ENCODE results near the gene EFCAB5. TPM values are rescaled to one million over a fixed set of nuclear protein-coding genes. Genes with fewer than 3 reads are reported as not detected.
"Not testable (repeated sequence)": the region's sequence is repeated elsewhere in the genome, so short reads cannot be mapped to it uniquely, and the experiment has no call there.

Gene EFCAB5
- total RNA-seq, 1 experiment from 2014 or later: 0.16 TPM

- not testable (repeated sequence) for H3K27ac ChIP-seq; H3K4me1 ChIP-seq (replicated peaks); H3K9me3 ChIP-seq (replicated peaks); H3K36me3 ChIP-seq; H3K4me3 ChIP-seq; H3K27me3 ChIP-seq (replicated peaks); DNase-seq (ENCODE audit: low read depth in 1 of 2, low spot score in 2 of 2)
Measured at GRCh38 chr17:29957488-29957887, 16.1 kb downstream of the EFCAB5 start.

- Histone ChIP-seq H3K27ac (no peak overlapping the region), H3K9me3 (replicated peaks) (0 out of 2 replicates have a peak, but pooled peaks cover 3% of the 10 kb centered on the region), H3K4me1 (replicated peaks) (no peaks in the 10 kb centered on the region), H3K36me3 (no peaks in the 10 kb centered on the region), H3K27me3 (replicated peaks) (no peaks in the 10 kb centered on the region), H3K4me3 (no peak overlapping the region)
- no peak for DNase-seq (ENCODE audit: low read depth in 1 of 2, low spot score in 2 of 2)
Measured at GRCh38 chr17:29958947-29959657, 17.7 kb downstream of the EFCAB5 start.

GRCh38 chr17:29959658-29960337 is 18.4 kb downstream of the EFCAB5 start:
- Histone ChIP-seq H3K9me3 (replicated peaks) (no peaks in the 10 kb centered on the region), H3K27ac (no peak overlapping the region), H3K27me3 (replicated peaks) (no peaks in the 10 kb centered on the region), H3K4me1 (replicated peaks) (no peaks in the 10 kb centered on the region), H3K36me3 (no peaks in the 10 kb centered on the region), H3K4me3 (no peak overlapping the region)
- DNase-seq (ENCODE audit: low read depth in 1 of 2, low spot score in 2 of 2): no peak

GRCh38 chr17:29962656-29963055 is 21.2 kb downstream of the EFCAB5 start:
- Histone ChIP-seq H3K9me3 (replicated peaks) (no peaks in the 10 kb centered on the region), H3K4me1 (replicated peaks) (no peaks in the 10 kb centered on the region), H3K27me3 (replicated peaks) (no peaks in the 10 kb centered on the region), H3K36me3 (no peaks in the 10 kb centered on the region), H3K4me3 (no peak overlapping the region), H3K27ac (no peak overlapping the region)
- DNase-seq (ENCODE audit: low read depth in 1 of 2, low spot score in 2 of 2): no peak

- Histone ChIP-seq H3K27me3 (replicated peaks) (no peaks in the 10 kb centered on the region), H3K36me3 (no peaks in the 10 kb centered on the region), H3K4me3 (no peak overlapping the region), H3K27ac (no peak overlapping the region), H3K9me3 (replicated peaks) (no peaks in the 10 kb centered on the region), H3K4me1 (replicated peaks) (no peaks in the 10 kb centered on the region)
- no peak for DNase-seq (ENCODE audit: low read depth in 1 of 2, low spot score in 2 of 2)
Measured at GRCh38 chr17:29968271-29968670, 26.8 kb downstream of the EFCAB5 start.

- Histone ChIP-seq H3K4me3 (no peak overlapping the region), H3K9me3 (replicated peaks) (no peaks in the 10 kb centered on the region), H3K4me1 (replicated peaks) (no peaks in the 10 kb centered on the region), H3K36me3 (no peaks in the 10 kb centered on the region), H3K27me3 (replicated peaks) (no peaks in the 10 kb centered on the region), H3K27ac (no peak overlapping the region)
- DNase-seq (ENCODE audit: low read depth in 1 of 2, low spot score in 2 of 2): no peak
Measured at GRCh38 chr17:29972277-29972676, 30.8 kb downstream of the EFCAB5 start.

GRCh38 chr17:29973005-29973404 is 31.6 kb downstream of the EFCAB5 start:
- Histone ChIP-seq H3K36me3 (no peaks in the 10 kb centered on the region), H3K27ac (no peak overlapping the region), H3K9me3 (replicated peaks) (no peaks in the 10 kb centered on the region), H3K27me3 (replicated peaks) (no peaks in the 10 kb centered on the region), H3K4me1 (replicated peaks) (no peaks in the 10 kb centered on the region), H3K4me3 (no peak overlapping the region)
- DNase-seq (ENCODE audit: low read depth in 1 of 2, low spot score in 2 of 2): no peak

GRCh38 chr17:29977836-29978235 is 36.4 kb downstream of the EFCAB5 start:
- no peak for DNase-seq (ENCODE audit: low read depth in 1 of 2, low spot score in 2 of 2)

GRCh38 chr17:29980261-29980660 is 38.8 kb downstream of the EFCAB5 start:
- Histone ChIP-seq H3K36me3 (no peaks in the 10 kb centered on the region), H3K4me3 (no peak overlapping the region)
- DNase-seq (ENCODE audit: low read depth in 1 of 2, low spot score in 2 of 2): no peak

More at GRCh38 chr17:29977836-29978235, 36.4 kb downstream of the EFCAB5 start:
- no peak overlapping the region for H3K27ac ChIP-seq
- H3K36me3 ChIP-seq: no peaks in the 10 kb centered on the region
- H3K27me3 ChIP-seq (replicated peaks): 0 out of 2 replicates have a peak, but pooled peaks cover 3% of the 10 kb centered on the region
- no peaks in the 10 kb centered on the region for H3K9me3 ChIP-seq (replicated peaks)
- H3K4me1 ChIP-seq (replicated peaks): no peaks in the 10 kb centered on the region
- H3K4me3 ChIP-seq: no peak overlapping the region

GRCh38 chr17:29982991-29983653 is 41.7 kb downstream of the EFCAB5 start:
- no peak overlapping the region for H3K27ac ChIP-seq
- H3K27me3 ChIP-seq (replicated peaks): 0 out of 2 replicates have a peak, but pooled peaks cover 3% of the 10 kb centered on the region
- H3K4me1 ChIP-seq (replicated peaks): no peaks in the 10 kb centered on the region
- no peak overlapping the region for H3K4me3 ChIP-seq
- no peaks in the 10 kb centered on the region for H3K9me3 ChIP-seq (replicated peaks)
- DNase-seq (ENCODE audit: low read depth in 1 of 2, low spot score in 2 of 2): no peak
- no peaks in the 10 kb centered on the region for H3K36me3 ChIP-seq

More at GRCh38 chr17:29980261-29980660, 38.8 kb downstream of the EFCAB5 start:
- Histone ChIP-seq H3K27ac (no peak overlapping the region), H3K9me3 (replicated peaks) (no peaks in the 10 kb centered on the region), H3K27me3 (replicated peaks) (0 out of 2 replicates have a peak, but pooled peaks cover 3% of the 10 kb centered on the region), H3K4me1 (replicated peaks) (no peaks in the 10 kb centered on the region)

GRCh38 chr17:29996458-29996857 is 55.0 kb downstream of the EFCAB5 start:
- DNase-seq (ENCODE audit: low read depth in 1 of 2, low spot score in 2 of 2): no peak

GRCh38 chr17:30000001-30000754 is 58.7 kb downstream of the EFCAB5 start:
- H3K9me3 ChIP-seq (replicated peaks): no peaks in the 10 kb centered on the region
- H3K27me3 ChIP-seq (replicated peaks): no peaks in the 10 kb centered on the region
- no peak for DNase-seq (ENCODE audit: low read depth in 1 of 2, low spot score in 2 of 2)

More at GRCh38 chr17:29996458-29996857, 55.0 kb downstream of the EFCAB5 start:
- Histone ChIP-seq H3K36me3 (no peaks in the 10 kb centered on the region), H3K4me3 (no peak overlapping the region), H3K9me3 (replicated peaks) (no peaks in the 10 kb centered on the region), H3K4me1 (replicated peaks) (no peaks in the 10 kb centered on the region), H3K27me3 (replicated peaks) (no peaks in the 10 kb centered on the region), H3K27ac (no peak overlapping the region)

GRCh38 chr17:30000755-30001257 is 59.4 kb downstream of the EFCAB5 start:
- H3K36me3 ChIP-seq: no peaks in the 10 kb centered on the region
- no peak overlapping the region for H3K27ac ChIP-seq
- no peaks in the 10 kb centered on the region for H3K9me3 ChIP-seq (replicated peaks)
- no peak overlapping the region for H3K4me3 ChIP-seq
- no peaks in the 10 kb centered on the region for H3K27me3 ChIP-seq (replicated peaks)
- DNase-seq (ENCODE audit: low read depth in 1 of 2, low spot score in 2 of 2): no peak
- H3K4me1 ChIP-seq (replicated peaks): peaks cover 4% of the 10 kb centered on the region

More at GRCh38 chr17:30000001-30000754, 58.7 kb downstream of the EFCAB5 start:
- Histone ChIP-seq H3K36me3 (no peaks in the 10 kb centered on the region), H3K4me3 (no peak overlapping the region), H3K4me1 (replicated peaks) (no peaks in the 10 kb centered on the region), H3K27ac (no peak overlapping the region)

All from SJSA1 (cell line).